LNCAP (cell line): ENCODE measurements around the gene RBM39.

Source experiments
- CTCF ChIP-seq: fragments of 450-650 bp; IDR thresholded peaks from 2 replicates; pipeline ENCODE4 v1.5.1; 2017; ENCODE audit warnings: mild to moderate bottlenecking

RBM39 gene

GRCh38 chr20:35731469-35731788 lies 10.6 kb downstream of the RBM39 start:
- no peak for TF ChIP-seq CTCF

- no peak for TF ChIP-seq CTCF
Measured at GRCh38 chr20:35730583-35731468, 11.2 kb downstream of the RBM39 start.

GRCh38 chr20:35729836-35730582 lies 12.1 kb downstream of the RBM39 start:
- no peak for TF ChIP-seq CTCF

GRCh38 chr20:35729283-35729807 lies 12.7 kb downstream of the RBM39 start:
- TF ChIP-seq CTCF = no peak

GRCh38 chr20:35726842-35727711 lies 15.0 kb downstream of the RBM39 start:
- no peak for TF ChIP-seq CTCF

- TF ChIP-seq CTCF = no peak
Measured at GRCh38 chr20:35724321-35725230, 17.5 kb downstream of the RBM39 start.
